GM04503 (cell line): ENCODE data around the gene MPEG1.

Experiments
- DNase-seq: peaks from one replicate; pipeline ENCODE4 v3.0.0-alpha.2; 2012; ENCODE audit warnings: low read depth

The MPEG1 gene

GRCh38 chr11:59212744-59213631 lies at the start of gene MPEG1:
Gene MPEG1 (minus strand): TSS chr11:59212927. CDS start chr11:59212865, 62 bp downstream.
- DNase-seq: no peak

GRCh38 chr11:59262177-59262818 lies 49.6 kb upstream of the MPEG1 start:
- DNase-seq: no peak

- no peak for DNase-seq
These were observed 48.4 kb upstream of the MPEG1 start for GRCh38 chr11:59261150-59261549.

GRCh38 chr11:59259867-59260475 lies 47.2 kb upstream of the MPEG1 start:
- no peak for DNase-seq

- no peak for DNase-seq
These were observed 46.3 kb upstream of the MPEG1 start for GRCh38 chr11:59259047-59259446.

- no peak for DNase-seq
These were observed 42.6 kb upstream of the MPEG1 start for GRCh38 chr11:59255281-59255680.

- no peak for DNase-seq
These were observed 41.6 kb upstream of the MPEG1 start for GRCh38 chr11:59254286-59254685.

GRCh38 chr11:59253001-59253400 lies 40.3 kb upstream of the MPEG1 start:
- no peak for DNase-seq

GRCh38 chr11:59249535-59249934 lies 36.8 kb upstream of the MPEG1 start:
- DNase-seq: no peak

GRCh38 chr11:59247531-59248227 lies 35.0 kb upstream of the MPEG1 start:
- DNase-seq: no peak

- DNase-seq: no peak
These were observed 30.9 kb upstream of the MPEG1 start for GRCh38 chr11:59243633-59244032.

- DNase-seq: no peak
These were observed 27.6 kb upstream of the MPEG1 start for GRCh38 chr11:59240322-59240721.

GRCh38 chr11:59226396-59226795 lies 13.7 kb upstream of the MPEG1 start:
- no peak for DNase-seq

- no peak for DNase-seq
These were observed 12.3 kb upstream of the MPEG1 start for GRCh38 chr11:59225017-59225416.

GRCh38 chr11:59224351-59224928 lies 11.7 kb upstream of the MPEG1 start:
- DNase-seq: no peak

- DNase-seq: no peak
These were observed 10.9 kb upstream of the MPEG1 start for GRCh38 chr11:59223611-59224010.

- DNase-seq: no peak
These were observed 10.4 kb upstream of the MPEG1 start for GRCh38 chr11:59223177-59223576.

GRCh38 chr11:59222464-59223060 lies 9.8 kb upstream of the MPEG1 start:
- no peak for DNase-seq

- no peak for DNase-seq
These were observed 8.7 kb upstream of the MPEG1 start for GRCh38 chr11:59221441-59221840.

- no peak for DNase-seq
These were observed 7.1 kb upstream of the MPEG1 start for GRCh38 chr11:59219836-59220235.

GRCh38 chr11:59218893-59219292 lies 6.2 kb upstream of the MPEG1 start:
- no peak for DNase-seq

GRCh38 chr11:59218319-59218718 lies 5.6 kb upstream of the MPEG1 start:
- DNase-seq: no peak
